SU-DHL-6 (cell line): ENCODE measurements around the gene POU1F1.

ENCODE experiments used
- H2AFZ ChIP-seq: fragments of 200-600 bp; sonication (generic); 2 replicates; pipeline ENCODE4 v1.6.1; 2014; ENCODE audit warnings: low read depth, mild to moderate bottlenecking, moderate library complexity, mixed read lengths, antibody characterized with exemption, low read length; ENCODE audit not compliant: severe bottlenecking
- H3F3A ChIP-seq: fragments of 200-600 bp; shearing (Covaris generic); 2 replicates; pipeline ENCODE4 v1.6.0; 2016; ENCODE audit warnings: antibody characterized with exemption, mild to moderate bottlenecking; ENCODE audit not compliant: insufficient read depth
- H3K27ac ChIP-seq: fragments of 200-600 bp; sonication (generic); 2 replicates; pipeline ENCODE4 v1.5.1; 2016; ENCODE audit warnings: low read depth, mild to moderate bottlenecking, low read length, moderate library complexity, mixed read lengths
- H3K27me3 ChIP-seq: fragments of 200-600 bp; sonication (generic), shearing (Covaris generic); 2 replicates; pipeline ENCODE4 v1.6.0; 2014; ENCODE audit warnings: mild to moderate bottlenecking, low read length
- H3K36me3 ChIP-seq: fragments of 200-600 bp; sonication (generic); 2 replicates; pipeline ENCODE4 v1.6.1; 2014; ENCODE audit warnings: mild to moderate bottlenecking, low read length, mixed read lengths
- H3K4me2 ChIP-seq: fragments of 300-600, 200-600 bp; shearing (Covaris generic), sonication (generic); 2 replicates; pipeline ENCODE4 v1.6.0; 2014; ENCODE audit warnings: low read length, low read depth, mild to moderate bottlenecking; ENCODE audit not compliant: poor library complexity, severe bottlenecking
- H3K4me3 ChIP-seq: fragments of 200-600 bp; sonication (generic); 2 replicates; pipeline ENCODE4 v1.5.1; 2014; ENCODE audit warnings: antibody characterized with exemption, low read length, mild to moderate bottlenecking, mixed read lengths; ENCODE audit not compliant: insufficient read depth, poor library complexity, severe bottlenecking
- H3K79me2 ChIP-seq: fragments of 200-600 bp; sonication (generic); 2 replicates; pipeline ENCODE4 v1.6.1; 2014; ENCODE audit warnings: mild to moderate bottlenecking, low read length, moderate library complexity; ENCODE audit not compliant: insufficient read depth
- H3K9ac ChIP-seq: fragments of 200-600 bp; sonication (generic); 2 replicates; pipeline ENCODE4 v1.7.0; 2014; ENCODE audit warnings: mild to moderate bottlenecking, low read length
- H3K9me2 ChIP-seq: fragments of 200-600 bp; sonication (generic); replicated peaks from 2 replicates; pipeline ENCODE4 v1.6.1; 2014; ENCODE audit warnings: low read length; ENCODE audit not compliant: insufficient read depth
- H3K9me3 ChIP-seq: fragments of 200-600 bp; sonication (generic); 2 replicates; pipeline ENCODE4 v1.6.1; 2014; ENCODE audit warnings: low read length, mixed read lengths; ENCODE audit not compliant: insufficient read depth
- H4K20me1 ChIP-seq: fragments of 200-600 bp; sonication (generic); 2 replicates; pipeline ENCODE4 v1.6.1; 2014; ENCODE audit warnings: low read depth, mild to moderate bottlenecking, antibody characterized with exemption, low read length, moderate library complexity, mixed read lengths
- CTCF ChIP-seq: fragments of 200-600 bp; sonication (generic); IDR thresholded peaks from one replicate; pipeline ENCODE4 v1.5.1; 2017; ENCODE audit warnings: antibody characterized with exemption, mild to moderate bottlenecking, low read length, moderate library complexity; ENCODE audit not compliant: insufficient read depth, poor library complexity, severe bottlenecking
- EZH2phosphoT487 ChIP-seq: fragments of 200-600 bp; sonication (generic), shearing (Covaris generic); conservative IDR thresholded peaks from 2 replicates; pipeline ENCODE4 v1.6.1; 2018; ENCODE audit warnings: mild to moderate bottlenecking, antibody characterized with exemption, low read length, moderate library complexity, mixed read lengths

The POU1F1 gene

GRCh38 chr3:87261925-87262324, 14.5 kb downstream of the POU1F1 start:
- H3K9me3 ChIP-seq = no peaks in the 10 kb centered on the region
- H3K9me2 ChIP-seq = no peaks in the 10 kb centered on the region
- no peaks in the 10 kb centered on the region for H3K79me2 ChIP-seq
- no peak overlapping the region for H2AFZ ChIP-seq
- TF ChIP-seq CTCF = no peak
- no peak for TF ChIP-seq EZH2phosphoT487
- no peaks in the 10 kb centered on the region for H3K27me3 ChIP-seq
- H4K20me1 ChIP-seq = no peaks in the 10 kb centered on the region
- H3F3A ChIP-seq = no peaks in the 10 kb centered on the region
- H3K4me2 ChIP-seq = no peak overlapping the region
- no peak overlapping the region for H3K27ac ChIP-seq
- no peak overlapping the region for H3K4me3 ChIP-seq
- no peaks in the 10 kb centered on the region for H3K36me3 ChIP-seq
- H3K9ac ChIP-seq = no peak overlapping the region

- no peaks in the 10 kb centered on the region for H3K79me2 ChIP-seq
- H3K4me2 ChIP-seq = no peak overlapping the region
- H3K27me3 ChIP-seq = no peaks in the 10 kb centered on the region
- H3K27ac ChIP-seq = no peak overlapping the region
- no peak overlapping the region for H2AFZ ChIP-seq
- H3F3A ChIP-seq = 0 out of 2 replicates have a peak, but pooled peaks cover 3% of the 10 kb centered on the region
- H3K9me3 ChIP-seq = no peaks in the 10 kb centered on the region
- no peak overlapping the region for H3K4me3 ChIP-seq
- TF ChIP-seq CTCF (peak; percentile 48), EZH2phosphoT487 (no peak)
- no peaks in the 10 kb centered on the region for H4K20me1 ChIP-seq
- H3K9ac ChIP-seq = no peak overlapping the region
- H3K9me2 ChIP-seq = no peaks in the 10 kb centered on the region
- no peaks in the 10 kb centered on the region for H3K36me3 ChIP-seq
Observed at GRCh38 chr3:87260270-87260669, 16.1 kb downstream of the POU1F1 start.

- H3K9me2 ChIP-seq = no peaks in the 10 kb centered on the region
- H3K36me3 ChIP-seq = peaks cover 13% of the 10 kb centered on the region; the same call in 1 of the 2 replicates
- no peaks in the 10 kb centered on the region for H3F3A ChIP-seq
- H3K9ac ChIP-seq = no peak overlapping the region
- TF ChIP-seq CTCF = no peak
- no peak for TF ChIP-seq EZH2phosphoT487
- H2AFZ ChIP-seq = no peak overlapping the region
- H3K9me3 ChIP-seq = no peaks in the 10 kb centered on the region
- H4K20me1 ChIP-seq = no peaks in the 10 kb centered on the region
- H3K79me2 ChIP-seq = no peaks in the 10 kb centered on the region
- H3K27ac ChIP-seq = no peak overlapping the region
- no peak overlapping the region for H3K4me3 ChIP-seq
- H3K27me3 ChIP-seq = no peaks in the 10 kb centered on the region
- no peak overlapping the region for H3K4me2 ChIP-seq
Observed at GRCh38 chr3:87250009-87250408, 26.4 kb downstream of the POU1F1 start.
